GM12892 (cell line): ENCODE results near the gene SERPINF2.

Source experiments
- DNase-seq: peaks from one replicate; pipeline ENCODE4 v3.0.0; 2011; ENCODE audit not compliant: insufficient read length
- FAIRE-seq: peaks from 2 replicates; lab custom pipeline; 2011; peaks lifted over from hg19 to GRCh38; lab: Jason Lieb, UNC
- POLR2A ChIP-seq: IDR thresholded peaks from 2 replicates; pipeline ENCODE4 v1.6.1; 2011; ENCODE audit warnings: low read depth, low read length, control low read depth
- POLR2AphosphoS5 ChIP-seq: IDR thresholded peaks from 2 replicates; pipeline ENCODE4 v1.6.1; 2011; ENCODE audit warnings: low read depth, low read length, control low read depth
- TAF1 ChIP-seq: IDR thresholded peaks from 2 replicates; pipeline ENCODE4 v1.6.1; 2011; ENCODE audit warnings: low read depth, mild to moderate bottlenecking, control low read depth, low read length, borderline replicate concordance

SERPINF2 gene

GRCh38 chr17:1773696-1774181 lies 31.1 kb downstream of the SERPINF2 start:
- TF ChIP-seq POLR2A, result no peak
- TF ChIP-seq TAF1, result no peak
- TF ChIP-seq POLR2AphosphoS5, result no peak
- DNase-seq (no peak), FAIRE-seq (no peak)

- DNase-seq (no peak), FAIRE-seq (no peak)
- TF ChIP-seq POLR2A (no peak), POLR2AphosphoS5 (no peak)
These were observed 31.9 kb downstream of the SERPINF2 start for GRCh38 chr17:1774390-1775176.

DNA sequence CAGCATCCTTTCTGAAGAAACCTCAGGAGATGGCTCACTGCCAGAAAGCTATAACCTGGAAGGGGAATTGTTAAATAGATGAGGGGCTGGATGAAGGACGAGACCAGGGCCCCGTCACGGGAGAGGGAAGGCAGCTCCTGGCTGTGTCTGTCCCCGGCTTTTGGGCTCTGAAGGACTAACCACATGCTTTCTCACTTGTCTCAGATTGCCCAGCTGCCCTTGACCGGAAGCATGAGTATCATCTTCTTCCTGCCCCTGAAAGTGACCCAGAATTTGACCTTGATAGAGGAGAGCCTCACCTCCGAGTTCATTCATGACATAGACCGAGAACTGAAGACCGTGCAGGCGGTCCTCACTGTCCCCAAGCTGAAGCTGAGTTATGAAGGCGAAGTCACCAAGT lies 33.7 kb downstream of the SERPINF2 start:
- DNase-seq, result no peak
- FAIRE-seq, result no peak
- no peak for TF ChIP-seq POLR2A
- TF ChIP-seq POLR2AphosphoS5, result no peak
- no peak for TF ChIP-seq TAF1

DNA sequence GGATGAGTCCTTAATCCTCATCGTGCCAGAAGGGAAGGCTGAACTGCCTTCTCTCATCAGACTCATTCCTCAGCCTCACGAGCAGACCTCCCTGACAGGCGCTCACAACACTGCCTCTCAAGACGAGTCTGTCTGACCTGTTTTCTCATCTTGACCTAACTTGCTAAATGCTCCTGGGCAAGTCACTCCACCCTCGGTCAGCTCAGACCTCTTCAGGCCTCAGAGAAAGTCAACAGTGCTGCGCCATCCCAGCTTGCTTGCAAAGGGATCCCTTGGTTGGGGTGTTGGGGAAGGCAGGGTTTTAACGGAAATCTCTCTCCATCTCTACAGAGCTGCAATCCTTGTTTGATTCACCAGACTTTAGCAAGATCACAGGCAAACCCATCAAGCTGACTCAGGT lies 34.2 kb downstream of the SERPINF2 start:
- TF ChIP-seq POLR2A, result no peak
- no peak for TF ChIP-seq TAF1
- no peak for TF ChIP-seq POLR2AphosphoS5
- no peak for DNase-seq
- no peak for FAIRE-seq

- no peak for TF ChIP-seq POLR2AphosphoS5
- TF ChIP-seq POLR2A, result no peak
- no peak for TF ChIP-seq TAF1
- DNase-seq (no peak), FAIRE-seq (no peak)
These were observed 37.0 kb downstream of the SERPINF2 start for GRCh38 chr17:1779571-1780131.

DNA sequence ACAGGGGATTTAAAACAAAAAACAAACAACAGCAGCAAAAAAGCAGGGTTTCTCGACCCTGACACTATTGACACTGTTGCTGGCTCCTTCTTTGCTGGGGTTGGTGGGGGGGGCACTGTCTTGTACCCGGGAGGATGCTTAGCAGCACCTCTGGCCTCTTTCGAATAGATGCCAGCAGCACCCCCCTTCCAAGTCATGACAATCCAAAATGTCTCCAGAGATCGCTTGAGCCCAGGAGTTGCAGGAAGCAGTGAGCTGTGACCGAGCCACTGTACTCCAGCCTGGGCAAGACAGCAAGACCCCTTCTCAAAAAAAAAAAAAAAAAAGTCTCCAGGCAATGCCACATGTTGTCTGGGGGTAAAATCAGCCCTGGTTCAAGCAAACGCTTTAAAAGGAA lies 39.5 kb downstream of the SERPINF2 start:
- DNase-seq (no peak), FAIRE-seq (no peak)
- TF ChIP-seq POLR2A (no peak), TAF1 (no peak), POLR2AphosphoS5 (no peak)

- DNase-seq, result no peak
- TF ChIP-seq TAF1 (no peak), POLR2A (no peak), POLR2AphosphoS5 (no peak)
- no peak for FAIRE-seq
These were observed 40.6 kb downstream of the SERPINF2 start for GRCh38 chr17:1783271-1783670.

GRCh38 chr17:1783834-1784611 lies 41.4 kb downstream of the SERPINF2 start:
- no peak for TF ChIP-seq TAF1
- no peak for FAIRE-seq
- DNase-seq, result no peak

DNA sequence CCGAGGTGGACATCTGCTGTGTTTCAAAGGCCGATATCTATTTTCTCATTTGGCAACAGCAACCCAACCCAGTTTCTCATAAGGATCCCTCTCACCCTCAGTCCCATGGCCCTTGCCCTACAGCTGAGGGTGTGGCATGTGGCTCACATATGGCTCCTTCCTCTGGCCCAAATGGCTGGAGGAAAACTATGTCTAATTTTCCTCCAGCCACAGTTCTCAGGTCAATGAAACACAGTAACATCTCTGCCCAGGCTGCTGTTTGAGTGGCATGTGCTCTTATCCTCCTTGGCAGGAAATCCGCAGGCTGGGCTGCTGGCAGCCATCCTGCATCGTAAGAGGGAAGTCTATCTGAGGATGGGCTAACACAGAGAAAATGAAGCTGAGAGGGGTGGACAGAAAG lies 43.3 kb downstream of the SERPINF2 start:
- DNase-seq (no peak), FAIRE-seq (no peak)
- TF ChIP-seq TAF1 (no peak), POLR2A (no peak), POLR2AphosphoS5 (no peak)

- TF ChIP-seq TAF1, result no peak
- no peak for TF ChIP-seq POLR2AphosphoS5
- FAIRE-seq, result no peak
- DNase-seq, result no peak
These were observed 44.0 kb downstream of the SERPINF2 start for GRCh38 chr17:1786708-1787107.

DNA sequence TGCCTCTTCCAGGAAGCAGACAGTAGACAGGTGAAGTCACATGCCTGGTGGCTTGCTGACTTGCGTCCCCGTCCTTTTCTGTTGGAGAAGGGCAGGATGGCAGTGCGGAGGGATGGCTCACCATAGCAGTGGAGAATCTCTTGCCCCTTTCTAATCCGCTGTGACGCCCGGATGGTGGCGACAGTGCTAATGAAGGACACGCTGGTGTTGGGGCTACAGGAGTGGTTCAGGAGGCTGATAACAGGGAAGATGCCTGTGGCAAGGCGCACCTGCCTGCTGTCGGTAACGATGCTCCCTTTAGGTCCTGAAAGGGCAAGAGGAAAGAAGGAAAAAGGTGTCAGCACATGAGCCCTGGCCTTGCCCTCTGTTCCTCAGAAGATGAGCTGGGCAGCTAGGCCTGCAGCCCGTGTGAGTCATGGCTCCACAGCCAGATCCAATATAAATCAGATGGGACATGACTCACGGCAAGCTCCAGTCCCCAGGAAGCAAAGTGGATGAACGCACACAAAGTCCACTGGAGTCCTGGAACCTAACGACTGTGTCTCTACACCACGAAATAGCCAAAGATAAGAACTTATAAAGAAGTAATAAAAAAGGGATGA lies 44.7 kb downstream of the SERPINF2 start:
- TF ChIP-seq TAF1, result no peak
- TF ChIP-seq POLR2A, result no peak
- no peak for TF ChIP-seq POLR2AphosphoS5
- FAIRE-seq, result no peak
- DNase-seq, result no peak

- TF ChIP-seq POLR2A (no peak), POLR2AphosphoS5 (no peak), TAF1 (no peak)
- DNase-seq (no peak), FAIRE-seq (no peak)
These were observed 47.3 kb downstream of the SERPINF2 start for GRCh38 chr17:1789936-1790335.
